Subcutaneous abdominal adipose tissue (tissue), 5 donors: ENCODE measurements around the gene FGR.
A peak's percentile ranks its signal among the peaks of the same experiment; 100 is the strongest.

Experiments
- H3K27ac ChIP-seq: one replicate; pipeline ENCODE4 v1.7.0; 2013; ENCODE audit warnings: low read depth, mild to moderate bottlenecking, inconsistent platforms, low read length, moderate library complexity
- H3K27me3 ChIP-seq, 5 donors: one replicate each; pipeline ENCODE4 v1.7.0; 2013; ENCODE audit warnings: low read length in 5 of 5, inconsistent platforms in 1 of 5; ENCODE audit not compliant: control insufficient read depth in 5 of 5, insufficient read depth in 4 of 5
- H3K36me3 ChIP-seq, 5 donors: one replicate each; pipeline ENCODE4 v1.7.0; 2013; ENCODE audit warnings: low read length in 5 of 5; ENCODE audit not compliant: control insufficient read depth in 5 of 5, insufficient read depth in 5 of 5
- H3K4me1 ChIP-seq, 5 donors: one replicate each; pipeline ENCODE4 v1.7.0; 2013; ENCODE audit warnings: low read length in 5 of 5, mild to moderate bottlenecking in 3 of 5, moderate library complexity in 1 of 5; ENCODE audit not compliant: control insufficient read depth in 5 of 5, insufficient read depth in 5 of 5
- H3K4me3 ChIP-seq, 5 donors: one replicate each; pipeline ENCODE4 v1.7.0; 2013; ENCODE audit warnings: low read length in 5 of 5, low read depth in 1 of 5
- H3K9ac ChIP-seq, 5 donors: one replicate each; pipeline ENCODE4 v1.7.0; 2013; ENCODE audit warnings: low read length in 5 of 5, mild to moderate bottlenecking in 4 of 5, moderate library complexity in 3 of 5
- H3K9me3 ChIP-seq, 5 donors: one replicate each; pipeline ENCODE4 v1.7.0; 2013; ENCODE audit warnings: low read length in 5 of 5; ENCODE audit not compliant: control insufficient read depth in 5 of 5
- donor health status: healthy.
- donor health status: healthy.
- donor health status: healthy.
- donor health status: healthy.
- donor health status: healthy.

The FGR gene

DNA sequence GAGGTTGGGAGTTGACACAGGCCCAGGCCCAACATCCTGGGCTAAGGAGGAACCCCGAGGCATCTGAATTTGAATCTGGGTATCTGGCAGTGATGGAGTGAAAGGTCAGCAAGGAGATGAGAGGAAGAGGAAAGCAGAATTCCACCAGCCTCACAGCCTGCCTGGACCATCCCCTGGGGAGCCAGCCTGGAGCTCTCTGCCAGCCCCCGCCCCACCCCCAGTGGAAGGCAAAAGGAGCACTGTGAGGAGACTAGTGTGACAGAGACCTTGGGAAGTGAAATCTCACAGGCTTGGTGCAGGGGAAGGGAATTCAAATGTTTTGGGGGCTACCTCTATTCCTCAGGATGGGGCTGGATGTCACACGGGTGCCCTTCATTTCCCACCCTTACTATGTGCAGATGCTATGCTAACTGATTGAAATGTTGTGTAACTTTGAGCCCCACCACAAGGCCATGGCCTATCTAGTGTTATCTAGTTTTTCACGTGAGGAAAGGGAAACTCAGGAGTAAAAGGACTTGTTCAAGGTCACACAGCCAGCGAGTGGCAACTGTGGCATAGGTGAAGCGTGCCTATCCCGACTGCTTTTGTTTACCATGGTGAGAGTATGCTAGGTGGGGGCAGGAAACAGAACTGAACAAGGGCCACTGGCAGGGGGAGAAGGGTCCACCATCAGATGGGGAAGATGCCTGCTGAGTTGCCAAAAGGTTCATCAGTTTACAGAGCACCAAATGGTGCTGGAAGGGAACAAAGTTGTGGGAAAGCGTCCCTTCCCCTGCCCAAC lies 60.8 kb downstream of the FGR start:
- H3K36me3 ChIP-seq: no peaks in the 10 kb centered on the region
- no peaks in the 10 kb centered on the region for H3K9me3 ChIP-seq
- peak overlapping the region; percentile 19 for H3K27ac ChIP-seq
- H3K4me3 ChIP-seq: no peak overlapping the region
- no peaks in the 10 kb centered on the region for H3K27me3 ChIP-seq
- no peak overlapping the region for H3K9ac ChIP-seq
- H3K4me1 ChIP-seq: peaks cover 5 to 83% (median 78%) of the 10 kb centered on the region in 5 donors

DNA sequence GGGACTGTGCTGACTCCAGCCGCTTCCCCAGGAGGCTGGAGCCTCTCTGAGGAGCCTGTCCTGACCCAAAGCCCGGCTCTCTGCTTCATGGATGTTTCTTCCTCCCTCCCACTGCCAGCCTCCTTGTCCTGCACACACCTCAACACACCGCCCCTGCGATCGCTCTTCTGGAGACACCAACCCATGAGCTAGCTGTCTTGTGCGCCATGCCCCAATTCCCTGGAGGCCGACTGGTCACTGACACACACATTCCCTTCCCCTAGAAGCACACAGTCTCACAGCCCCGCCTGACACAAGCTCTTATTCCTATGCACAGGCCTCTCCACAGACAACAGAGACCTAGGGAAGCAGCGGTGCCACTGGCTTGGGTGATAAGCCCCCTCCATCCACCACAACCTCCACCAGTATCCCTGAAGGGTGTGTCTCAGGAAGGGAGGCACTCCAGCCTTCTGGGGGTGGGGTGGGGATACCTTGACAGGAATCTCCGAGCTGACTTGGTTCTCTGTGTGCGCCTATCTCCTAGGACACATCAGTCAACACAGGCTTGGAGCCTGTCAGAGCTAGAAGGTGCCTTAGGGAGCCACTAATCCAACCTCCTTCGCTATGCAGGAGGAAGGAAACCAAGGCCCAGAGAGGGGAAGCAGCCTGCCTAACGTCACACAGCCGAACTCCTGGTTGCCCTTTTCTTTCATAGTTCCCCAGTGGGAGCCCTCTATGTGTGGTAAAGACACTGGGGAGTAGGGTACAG lies 62.1 kb downstream of the FGR start:
- Histone ChIP-seq H3K27me3 (no peaks in the 10 kb centered on the region), H3K4me3 (peak overlapping the region in 1 of 5 donors; percentile 7), H3K9me3 (no peaks in the 10 kb centered on the region), H3K36me3 (no peaks in the 10 kb centered on the region), H3K27ac (peak overlapping the region; percentile 46), H3K4me1 (peaks cover 11 to 93% (median 87%) of the 10 kb centered on the region in 5 donors), H3K9ac (peak overlapping the region in 2 of 5 donors; percentile 17 to 31)

DNA sequence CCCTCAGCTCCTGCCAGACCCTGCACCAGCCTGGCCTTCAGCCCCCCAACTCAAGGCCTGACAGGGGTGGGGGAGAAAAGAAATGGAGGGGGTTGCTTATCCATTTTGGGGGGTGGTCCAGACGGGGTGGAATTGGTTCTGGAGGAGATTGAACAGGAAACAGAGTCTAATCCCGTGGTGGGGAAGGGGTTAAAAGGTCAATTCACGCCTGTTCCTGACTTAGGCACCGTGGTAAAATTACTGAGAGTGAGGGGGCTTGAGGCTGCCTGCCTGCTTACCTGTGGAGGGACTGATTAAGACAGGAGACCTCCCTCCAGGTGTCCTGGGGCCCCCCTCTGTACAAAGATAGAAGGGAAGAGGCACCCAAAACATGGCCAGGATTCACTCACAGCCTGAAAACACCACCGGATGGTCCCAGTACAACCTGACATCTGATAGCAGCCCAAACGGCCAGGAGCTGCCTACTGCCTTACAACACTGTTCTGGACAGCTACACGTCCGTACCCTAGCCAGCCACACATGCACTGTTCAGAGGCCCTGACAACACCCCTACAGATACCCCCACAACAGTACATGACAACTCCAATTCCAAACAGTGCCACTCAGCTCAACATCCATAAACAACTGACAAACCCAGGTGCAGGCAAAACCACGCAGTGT lies 62.8 kb downstream of the FGR start:
- Histone ChIP-seq H3K27me3 (no peaks in the 10 kb centered on the region), H3K9me3 (no peaks in the 10 kb centered on the region), H3K4me1 (peaks cover 13 to 94% (median 89%) of the 10 kb centered on the region in 5 donors), H3K4me3 (no peak overlapping the region), H3K9ac (peak overlapping the region in 2 of 5 donors; percentile 2 to 31), H3K36me3 (no peaks in the 10 kb centered on the region), H3K27ac (peak overlapping the region; percentile 46)

DNA sequence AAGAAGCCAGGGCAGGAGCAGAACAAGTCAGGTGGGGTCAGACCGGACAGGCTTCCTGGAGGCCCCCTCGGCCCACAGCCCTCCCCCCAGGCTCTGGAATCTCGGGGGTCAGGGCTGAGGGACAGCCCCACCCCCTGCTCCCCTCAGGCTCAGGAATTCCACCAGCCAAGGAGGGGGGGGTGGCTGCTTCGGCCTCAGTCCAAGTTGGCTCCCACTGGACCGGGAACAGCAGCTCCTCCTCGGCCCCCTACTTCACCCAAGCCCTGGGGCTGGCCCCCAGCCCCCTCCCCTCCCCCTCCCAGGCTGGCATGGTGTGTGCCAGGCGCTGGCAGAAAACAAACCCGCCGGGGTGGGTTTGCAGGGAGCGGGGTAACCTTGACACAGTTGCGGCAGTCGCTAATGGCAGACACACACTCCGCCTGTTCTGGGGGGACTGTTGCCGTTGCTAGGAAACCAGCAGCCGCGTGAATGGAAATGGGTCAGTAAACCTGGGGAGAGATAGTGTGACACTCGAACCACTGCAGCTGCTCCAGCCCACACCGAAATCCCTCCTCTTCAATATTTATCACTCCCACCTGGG lies 63.5 kb downstream of the FGR start:
- no peaks in the 10 kb centered on the region for H3K36me3 ChIP-seq
- H3K9me3 ChIP-seq: no peaks in the 10 kb centered on the region
- H3K4me1 ChIP-seq: peaks cover 16 to 94% (median 89%) of the 10 kb centered on the region in 5 donors
- no peaks in the 10 kb centered on the region for H3K27me3 ChIP-seq
- H3K4me3 ChIP-seq: no peak overlapping the region
- H3K27ac ChIP-seq: peak overlapping the region; percentile 46
- peak overlapping the region in 2 of 5 donors; percentile 2 to 57 for H3K9ac ChIP-seq

DNA sequence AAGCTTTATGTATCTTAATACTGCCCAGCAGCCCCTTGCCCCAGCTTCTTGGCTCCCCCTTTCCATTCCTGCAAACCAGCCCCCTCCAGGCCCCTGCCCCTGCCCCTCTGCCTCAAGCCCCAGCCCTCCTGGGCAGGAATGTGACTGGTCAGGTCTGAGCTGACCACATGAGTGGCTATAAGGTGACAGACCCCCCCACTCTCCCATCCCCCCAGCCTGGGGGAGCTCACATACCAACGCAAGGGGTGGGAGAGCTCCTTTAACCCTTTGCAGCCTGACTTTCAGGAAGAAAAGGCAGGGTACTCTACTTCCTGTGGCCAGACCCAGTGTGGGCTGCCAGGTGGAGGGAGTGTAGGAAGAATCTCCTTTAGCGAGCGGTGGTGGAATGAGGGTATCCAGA lies 64.2 kb downstream of the FGR start:
- Histone ChIP-seq H3K4me1 (peaks cover 16 to 93% (median 88%) of the 10 kb centered on the region in 5 donors), H3K9me3 (no peaks in the 10 kb centered on the region), H3K4me3 (no peak overlapping the region), H3K36me3 (no peaks in the 10 kb centered on the region), H3K27ac (peak overlapping the region; percentile 46), H3K27me3 (no peaks in the 10 kb centered on the region), H3K9ac (peak overlapping the region in 2 of 5 donors; percentile 10 to 57)

DNA sequence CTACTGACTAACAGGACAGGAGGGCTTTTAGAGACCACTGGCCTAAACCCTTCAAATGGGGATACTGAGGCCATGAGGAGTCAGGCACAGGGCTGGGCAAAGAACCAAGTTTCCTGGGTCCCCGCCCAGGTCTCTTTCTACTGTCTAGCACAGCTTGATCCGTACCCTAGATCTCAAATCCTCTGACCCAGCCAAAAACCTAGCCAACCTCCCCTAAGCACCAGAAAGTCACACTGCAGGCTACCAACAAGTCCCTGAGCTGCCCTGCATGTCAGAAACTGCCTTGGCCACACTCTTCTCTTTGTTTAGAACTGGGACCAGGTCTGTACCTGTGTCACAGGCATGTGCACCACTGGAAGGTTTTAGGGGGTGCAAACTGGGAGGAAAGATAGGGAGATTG lies 64.6 kb downstream of the FGR start:
- no peak overlapping the region for H3K9ac ChIP-seq
- peaks cover 19 to 97% (median 92%) of the 10 kb centered on the region in 5 donors for H3K4me1 ChIP-seq
- no peaks in the 10 kb centered on the region for H3K36me3 ChIP-seq
- no peak overlapping the region for H3K4me3 ChIP-seq
- no peaks in the 10 kb centered on the region for H3K9me3 ChIP-seq
- H3K27me3 ChIP-seq: no peaks in the 10 kb centered on the region
- H3K27ac ChIP-seq: peak overlapping the region; percentile 46

DNA sequence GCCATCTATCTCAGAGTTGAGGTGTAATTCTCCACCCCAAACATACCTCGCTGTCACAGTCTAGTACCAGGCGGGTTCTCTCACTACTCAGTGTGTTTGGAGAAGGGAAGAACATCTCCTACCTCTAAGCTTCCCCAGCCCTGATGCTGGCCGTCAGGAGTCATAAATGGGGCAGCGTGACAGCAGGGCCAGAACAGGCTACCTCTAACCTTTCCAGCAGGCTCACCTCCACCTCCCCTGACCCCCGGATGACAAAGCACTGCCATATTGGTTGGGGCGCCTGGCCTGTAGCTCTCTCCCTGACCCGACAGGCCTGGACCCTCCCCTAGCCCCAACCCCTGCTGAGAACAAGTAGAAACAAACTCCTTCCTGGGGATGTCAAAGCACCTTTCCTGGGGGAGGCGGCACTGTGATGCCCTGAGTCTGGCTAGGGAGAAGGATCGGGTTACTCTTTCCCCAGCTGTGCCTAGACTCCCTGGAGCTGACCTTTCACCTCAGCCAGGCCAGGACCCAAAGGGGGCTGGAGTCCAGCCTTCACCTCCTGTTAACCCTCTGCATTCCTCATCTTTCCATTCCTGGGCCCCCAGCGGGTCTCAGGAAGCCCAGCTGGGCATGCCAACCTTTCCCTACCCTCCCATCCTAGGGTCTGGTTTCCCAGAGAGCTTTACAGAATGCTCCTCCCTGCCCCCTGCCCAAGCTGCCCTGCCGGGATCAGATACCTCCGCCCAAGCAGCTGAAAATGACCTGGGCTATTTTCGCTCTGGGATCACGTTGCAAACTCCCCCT lies 65.3 kb downstream of the FGR start:
- H3K27ac ChIP-seq: peak overlapping the region; percentile 46
- H3K9me3 ChIP-seq: no peaks in the 10 kb centered on the region
- H3K4me1 ChIP-seq: peaks cover 20 to 96% (median 93%) of the 10 kb centered on the region in 5 donors
- no peak overlapping the region for H3K4me3 ChIP-seq
- H3K9ac ChIP-seq: peak overlapping the region in 1 of 5 donors; percentile 18
- no peaks in the 10 kb centered on the region for H3K27me3 ChIP-seq
- H3K36me3 ChIP-seq: no peaks in the 10 kb centered on the region

DNA sequence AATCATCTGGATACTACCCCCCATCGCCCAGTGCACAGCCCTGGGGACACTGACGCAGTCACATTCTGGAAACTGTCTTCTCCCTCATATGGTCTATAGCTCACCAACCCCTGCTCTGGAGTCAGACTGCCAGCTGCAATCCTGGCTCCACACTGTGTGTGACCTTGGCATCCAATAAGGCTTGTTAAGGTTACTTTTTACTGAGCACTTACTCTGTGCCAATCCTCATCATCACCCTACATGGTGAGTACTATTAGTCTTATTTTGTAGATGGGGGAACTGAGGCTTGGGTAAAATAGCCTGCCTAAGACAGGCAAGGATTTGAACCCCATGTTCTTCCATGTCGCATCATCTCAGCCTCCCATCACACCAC lies 65.9 kb downstream of the FGR start:
- H3K27me3 ChIP-seq: no peaks in the 10 kb centered on the region
- H3K27ac ChIP-seq: peak overlapping the region; percentile 46
- H3K4me3 ChIP-seq: peak overlapping the region in 2 of 5 donors; percentile 49 to 52
- H3K36me3 ChIP-seq: no peaks in the 10 kb centered on the region
- H3K4me1 ChIP-seq: peaks cover 23 to 96% (median 93%) of the 10 kb centered on the region in 5 donors
- H3K9me3 ChIP-seq: no peaks in the 10 kb centered on the region
- H3K9ac ChIP-seq: peak overlapping the region in 1 of 5 donors; percentile 18
